Glutamatergic neuron (in vitro differentiated cells): ENCODE results near the gene DEPDC5. TPM values are rescaled to one million over a fixed set of nuclear protein-coding genes. Genes with fewer than 3 reads are reported as not detected.

Experiments
- DNase-seq: peaks from one replicate; pipeline ENCODE4 v3.0.0; 2022
- H3K27ac Mint-ChIP-seq: one replicate; pipeline ENCODE4 v1.8.0; 2020; ENCODE audit warnings: mild to moderate bottlenecking, mixed read lengths, inconsistent platforms; ENCODE audit not compliant: unreplicated experiment
- H3K27me3 Mint-ChIP-seq: one replicate; pipeline ENCODE4 v1.8.0; 2020; ENCODE audit warnings: mild to moderate bottlenecking, moderate library complexity, mixed read lengths, inconsistent platforms; ENCODE audit not compliant: unreplicated experiment
- H3K36me3 Mint-ChIP-seq: one replicate; pipeline ENCODE4 v1.8.0; 2020; ENCODE audit warnings: mild to moderate bottlenecking, mixed read lengths, inconsistent platforms; ENCODE audit not compliant: unreplicated experiment
- H3K4me1 Mint-ChIP-seq: one replicate; pipeline ENCODE4 v1.8.0; 2020; ENCODE audit warnings: mild to moderate bottlenecking, low read depth, mixed read lengths, inconsistent platforms; ENCODE audit not compliant: unreplicated experiment
- H3K4me3 Mint-ChIP-seq: one replicate; pipeline ENCODE4 v1.8.0; 2020; ENCODE audit warnings: mild to moderate bottlenecking, mixed read lengths, inconsistent platforms; ENCODE audit not compliant: unreplicated experiment
- H3K9me3 Mint-ChIP-seq: one replicate; pipeline ENCODE4 v1.8.0; 2020; ENCODE audit warnings: mild to moderate bottlenecking, moderate library complexity, mixed read lengths, inconsistent platforms; ENCODE audit not compliant: unreplicated experiment
- CTCF ChIP-seq: fragments of 200-600 bp; sonication (generic); IDR thresholded peaks from one replicate; pipeline ENCODE4 v1.5.0; 2021; ENCODE audit not compliant: partially characterized antibody, unreplicated experiment
- total RNA-seq: library from RNA; stranded (reverse); fragmentation: NEBNext Ultra II Directional; extraction: Animal tissue kit (Norgen Biotek cat#: 25700); gene quantifications from one replicate; pipeline ENCODE4 v1.2.1, GENCODE V29; 2021; ENCODE audit not compliant: unreplicated experiment

DEPDC5 gene
- total RNA-seq, 1 donor from 2014 or later: 32.0 TPM

GRCh38 chr22:31906569-31906968 is 152.8 kb downstream of the DEPDC5 start:
- Mint-ChIP-seq H3K4me1 (peaks cover 5% of the 10 kb centered on the region), H3K36me3 (no peaks in the 10 kb centered on the region)

GRCh38 chr22:31909977-31910376 is 156.2 kb downstream of the DEPDC5 start:
- H3K27me3 Mint-ChIP-seq: peaks cover 6% of the 10 kb centered on the region
- no peak overlapping the region for H3K4me3 Mint-ChIP-seq
- peaks cover 5% of the 10 kb centered on the region for H3K4me1 Mint-ChIP-seq
- no peaks in the 10 kb centered on the region for H3K36me3 Mint-ChIP-seq
- no peaks in the 10 kb centered on the region for H3K9me3 Mint-ChIP-seq
- DNase-seq: no peak
- H3K27ac Mint-ChIP-seq: no peak overlapping the region
- TF ChIP-seq CTCF: no peak

More at GRCh38 chr22:31906569-31906968, 152.8 kb downstream of the DEPDC5 start:
- no peak for DNase-seq
- Mint-ChIP-seq H3K27ac (no peak overlapping the region), H3K4me3 (no peak overlapping the region), H3K9me3 (no peaks in the 10 kb centered on the region), H3K27me3 (peaks cover 3% of the 10 kb centered on the region)
- TF ChIP-seq CTCF: no peak

GRCh38 chr22:31911565-31912406 is 158.0 kb downstream of the DEPDC5 start:
- no peak for DNase-seq
- peaks cover 2% of the 10 kb centered on the region for H3K4me1 Mint-ChIP-seq
- TF ChIP-seq CTCF: no peak
- H3K36me3 Mint-ChIP-seq: no peaks in the 10 kb centered on the region
- H3K4me3 Mint-ChIP-seq: no peak overlapping the region
- no peaks in the 10 kb centered on the region for H3K9me3 Mint-ChIP-seq
- no peak overlapping the region for H3K27ac Mint-ChIP-seq
- H3K27me3 Mint-ChIP-seq: peaks cover 3% of the 10 kb centered on the region

- TF ChIP-seq CTCF: no peak
- Mint-ChIP-seq H3K4me1 (no peaks in the 10 kb centered on the region), H3K36me3 (no peaks in the 10 kb centered on the region), H3K4me3 (no peak overlapping the region), H3K27ac (no peak overlapping the region), H3K9me3 (no peaks in the 10 kb centered on the region), H3K27me3 (peaks cover 3% of the 10 kb centered on the region)
- DNase-seq: no peak
Measured at GRCh38 chr22:31912407-31912743, 158.6 kb downstream of the DEPDC5 start.

- Mint-ChIP-seq H3K4me3 (no peak overlapping the region), H3K27me3 (peaks cover 3% of the 10 kb centered on the region), H3K36me3 (no peaks in the 10 kb centered on the region), H3K4me1 (no peaks in the 10 kb centered on the region), H3K27ac (no peak overlapping the region), H3K9me3 (no peaks in the 10 kb centered on the region)
- DNase-seq: no peak
- TF ChIP-seq CTCF: no peak
Measured at GRCh38 chr22:31915586-31915985, 161.8 kb downstream of the DEPDC5 start.
